Progenitor cell of endocrine pancreas (in vitro differentiated cells): ENCODE data around the gene IL17D. TPM values are rescaled to one million over a fixed set of nuclear protein-coding genes. Genes with fewer than 3 reads are reported as not detected.

Experiments
- DNase-seq: peaks from one replicate; pipeline ENCODE4 v3.0.0; 2021; ENCODE audit warnings: low spot score; ENCODE audit not compliant: unreplicated experiment
- H3K27ac Mint-ChIP-seq: 2 replicates; pipeline ENCODE4 v1.8.0; 2021; ENCODE audit warnings: mild to moderate bottlenecking, moderate library complexity, mixed read lengths
- H3K27me3 Mint-ChIP-seq: 2 replicates; pipeline ENCODE4 v1.8.0; 2021; ENCODE audit warnings: mixed read lengths
- H3K36me3 Mint-ChIP-seq: 2 replicates; pipeline ENCODE4 v1.8.0; 2022; ENCODE audit warnings: mixed read lengths; ENCODE audit not compliant: insufficient read depth
- H3K4me1 Mint-ChIP-seq: 2 replicates; pipeline ENCODE4 v1.8.0; 2021; ENCODE audit warnings: low read depth, mixed read lengths
- H3K4me3 Mint-ChIP-seq: 2 replicates; pipeline ENCODE4 v1.8.0; 2021; ENCODE audit warnings: low read depth, mild to moderate bottlenecking, moderate library complexity, mixed read lengths
- H3K9me3 Mint-ChIP-seq: 2 replicates; pipeline ENCODE4 v1.8.0; 2021; ENCODE audit warnings: low read depth, mixed read lengths
- CTCF ChIP-seq: fragments of 200-600 bp; sonication (generic); IDR thresholded peaks from one replicate; pipeline ENCODE4 v1.5.0; 2021; ENCODE audit warnings: antibody characterized with exemption, mild to moderate bottlenecking; ENCODE audit not compliant: unreplicated experiment
- total RNA-seq: library from RNA; stranded (reverse); gene quantifications from 2 replicates; pipeline ENCODE4 v1.2.1, GENCODE V29; 2021

The IL17D gene
- total RNA-seq, 1 donor from 2014 or later, result 6.4 TPM

GRCh38 chr13:20709369-20709768 lies 5.9 kb downstream of the IL17D start:
- H3K4me1 Mint-ChIP-seq, result peaks cover 2% of the 10 kb centered on the region
- no peaks in the 10 kb centered on the region for H3K36me3 Mint-ChIP-seq
- no peak overlapping the region for H3K4me3 Mint-ChIP-seq
- no peak overlapping the region for H3K27ac Mint-ChIP-seq
- H3K9me3 Mint-ChIP-seq, result no peaks in the 10 kb centered on the region
- H3K27me3 Mint-ChIP-seq, result peaks cover 8% of the 10 kb centered on the region
- DNase-seq, result no peak
- no peak for TF ChIP-seq CTCF

GRCh38 chr13:20709782-20710181 lies 6.3 kb downstream of the IL17D start:
- Mint-ChIP-seq H3K9me3 (no peaks in the 10 kb centered on the region), H3K27ac (no peak overlapping the region), H3K27me3 (peaks cover 10% of the 10 kb centered on the region), H3K4me1 (peaks cover 2% of the 10 kb centered on the region), H3K36me3 (no peaks in the 10 kb centered on the region), H3K4me3 (no peak overlapping the region)
- DNase-seq, result no peak
- no peak for TF ChIP-seq CTCF

GRCh38 chr13:20711301-20712044 lies 8.0 kb downstream of the IL17D start:
- DNase-seq, result no peak
- no peaks in the 10 kb centered on the region for H3K36me3 Mint-ChIP-seq

DNA sequence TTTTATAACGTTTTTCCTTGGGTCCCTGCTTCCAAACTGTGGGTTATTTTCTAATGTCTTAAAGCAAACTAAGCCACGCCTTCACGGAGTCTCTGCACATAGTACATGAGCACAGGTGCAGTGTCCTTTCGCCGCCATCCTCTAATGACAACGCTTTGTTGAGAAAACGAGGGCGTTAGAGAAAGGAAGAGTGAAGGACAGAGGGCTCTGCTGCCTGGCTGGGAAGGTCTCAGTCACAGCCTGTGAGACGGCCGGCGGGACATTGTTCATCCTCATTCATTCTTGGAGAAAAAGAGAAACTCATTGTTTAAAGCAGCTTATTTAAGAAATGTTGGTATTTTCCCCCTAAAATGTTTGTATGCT lies 9.5 kb downstream of the IL17D start:
- TF ChIP-seq CTCF, result no peak
- peak overlapping the region; percentile 6 for H3K27ac Mint-ChIP-seq
- DNase-seq, result no peak
- peak overlapping the region; percentile 32 for H3K4me3 Mint-ChIP-seq
- no peaks in the 10 kb centered on the region for H3K9me3 Mint-ChIP-seq
- peaks cover 19% of the 10 kb centered on the region for H3K27me3 Mint-ChIP-seq
- H3K4me1 Mint-ChIP-seq, result peaks cover 2% of the 10 kb centered on the region
- H3K36me3 Mint-ChIP-seq, result no peaks in the 10 kb centered on the region

More at GRCh38 chr13:20711301-20712044, 8.0 kb downstream of the IL17D start:
- Mint-ChIP-seq H3K4me1 (peaks cover 2% of the 10 kb centered on the region), H3K27me3 (peaks cover 14% of the 10 kb centered on the region), H3K4me3 (no peak overlapping the region), H3K9me3 (no peaks in the 10 kb centered on the region), H3K27ac (no peak overlapping the region)
- no peak for TF ChIP-seq CTCF

DNA sequence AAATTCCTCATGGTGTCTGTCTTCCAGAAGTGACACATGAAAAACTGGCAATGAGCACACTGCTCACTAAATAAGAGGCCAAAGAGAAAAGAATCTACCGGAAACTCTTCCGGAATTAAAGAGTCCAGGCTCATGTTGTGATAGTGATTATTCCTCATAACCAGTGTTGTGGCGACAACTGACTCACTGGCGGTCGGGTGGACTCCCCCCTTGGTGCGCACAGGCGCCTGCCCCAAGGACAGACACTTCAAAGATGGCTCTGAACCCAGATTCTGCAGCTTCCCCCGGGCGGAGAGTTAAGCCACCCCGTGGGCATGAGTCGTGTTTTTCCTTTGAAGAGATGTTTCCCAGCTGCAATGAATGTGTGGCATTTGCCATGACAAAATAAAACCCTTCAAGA lies 10.3 kb downstream of the IL17D start:
- TF ChIP-seq CTCF, result no peak
- Mint-ChIP-seq H3K36me3 (no peaks in the 10 kb centered on the region), H3K4me1 (peaks cover 2% of the 10 kb centered on the region), H3K27ac (no peak overlapping the region), H3K4me3 (no peak overlapping the region), H3K27me3 (peaks cover 19% of the 10 kb centered on the region), H3K9me3 (no peaks in the 10 kb centered on the region)
- no peak for DNase-seq
